A549 (cell line): ENCODE results near the gene ZNF135. TPM values are rescaled to one million over a fixed set of nuclear protein-coding genes. Genes with fewer than 3 reads are reported as not detected.

Experiments used
- ATAC-seq, 2 experiments: fragments of 200-7000 bp in 1 of 2; fragments of >200 bp in 1 of 2; cut with Nextera tagmentation in 1 of 2; cut with Tn5 transposase in 1 of 2; 3 replicates each; pipeline versions ENCODE4 v1.8.0 to v1.9.1; 2018 to 2020; ENCODE audit warnings: mild to moderate bottlenecking in 1 of 2, moderate library complexity in 1 of 2
- CTCF ChIA-PET: fragments of 300-600 bp; sonication (Branson Sonifier 250); formaldehyde crosslinking; extraction: SDS; loops from one replicate; lab custom pipeline; 2021; ENCODE audit warnings: antibody characterized with exemption, inconsistent platforms; lab: Yijun Ruan, JAX
- POLR2A ChIA-PET: fragments of 350-600 bp; formaldehyde crosslinking; extraction: SDS; loops from one replicate; lab custom pipeline; 2021; ENCODE audit warnings: antibody characterized with exemption, inconsistent platforms; lab: Yijun Ruan, JAX
- DNase-seq, 2 experiments: peaks; one replicate each; pipeline versions ENCODE4 v3.0.0 to v3.0.0-alpha.2; 2011 to 2016; ENCODE audit warnings: low read depth in 1 of 2, low spot score in 1 of 2
- FAIRE-seq: peaks from 2 replicates; lab custom pipeline; 2011; peaks lifted over from hg19 to GRCh38; lab: Jason Lieb, UNC
- H3K27ac ChIP-seq, 2 experiments: fragments of >200 bp; sonication (Bioruptor Twin); formaldehyde crosslinking; 3 replicates each; pipeline ENCODE4 v1.5.1; 2016 to 2017
- H3K4me1 ChIP-seq: fragments of >200 bp; sonication (Bioruptor Twin); formaldehyde crosslinking; 3 replicates; pipeline ENCODE4 v1.6.1; 2016
- H3K4me2 ChIP-seq: fragments of >200 bp; sonication (Bioruptor Twin); formaldehyde crosslinking; 3 replicates; pipeline ENCODE4 v1.6.1; 2016
- H3K4me3 ChIP-seq: fragments of >200 bp; sonication (Bioruptor Twin); formaldehyde crosslinking; 3 replicates; pipeline ENCODE4 v1.5.1; 2016
- H3K9me3 ChIP-seq: fragments of >200 bp; sonication (Bioruptor Twin); formaldehyde crosslinking; 3 replicates; pipeline ENCODE4 v1.6.1; 2016
- CBX2 ChIP-seq: fragments of 200-600 bp; sonication (generic); IDR thresholded peaks from 2 replicates; pipeline ENCODE4 v1.6.1; 2016; ENCODE audit warnings: low read depth, mild to moderate bottlenecking, borderline replicate concordance
- CBX8 ChIP-seq: fragments of 200-600 bp; sonication (generic); IDR thresholded peaks from 2 replicates; pipeline ENCODE4 v1.6.1; 2016
- EHF ChIP-seq: fragments of 250-450 bp; sonication (Bioruptor Pico); IDR thresholded peaks from 2 replicates; pipeline ENCODE4 v1.5.0; 2020; ENCODE audit warnings: mild to moderate bottlenecking
- EHMT2 ChIP-seq: fragments of 200-600 bp; sonication (generic); IDR thresholded peaks from 2 replicates; pipeline ENCODE4 v1.6.1; 2016; ENCODE audit warnings: antibody characterized with exemption, low read depth, mild to moderate bottlenecking, moderate library complexity
- EP300 ChIP-seq, 2 experiments: fragments of >200 bp; sonication (Bioruptor Twin); formaldehyde crosslinking; IDR thresholded peaks; 2 replicates in 1 of 2; 3 replicates in 1 of 2; pipeline ENCODE4 v1.6.1; 2016 to 2017
- ESRRA ChIP-seq: fragments of 150-350 bp; IDR thresholded peaks from 2 replicates; pipeline ENCODE4 v1.6.1; 2014; ENCODE audit warnings: mild to moderate bottlenecking, low read length, borderline replicate concordance
- HDAC2 ChIP-seq: fragments of 200-600 bp; sonication (generic); IDR thresholded peaks from 2 replicates; pipeline ENCODE4 v1.6.1; 2016
- JUNB ChIP-seq: fragments of >200 bp; sonication (Bioruptor Twin); formaldehyde crosslinking; IDR thresholded peaks from 2 replicates; pipeline ENCODE4 v1.6.1; 2016
- KDM1A ChIP-seq: fragments of 200-600 bp; sonication (generic); IDR thresholded peaks from 2 replicates; pipeline ENCODE4 v1.6.1; 2016; ENCODE audit warnings: low read depth, mild to moderate bottlenecking
- KDM5A ChIP-seq: fragments of 200-600 bp; sonication (generic); IDR thresholded peaks from 2 replicates; pipeline ENCODE4 v1.6.1; 2016; ENCODE audit warnings: antibody characterized with exemption, mild to moderate bottlenecking
- MAZ ChIP-seq: fragments of 150-350 bp; IDR thresholded peaks from 2 replicates; pipeline ENCODE4 v1.6.1; 2014; ENCODE audit warnings: antibody characterized with exemption, low read depth, low read length, borderline replicate concordance
- NFE2L2 ChIP-seq: fragments of 150-350 bp; conservative IDR thresholded peaks from 2 replicates; pipeline ENCODE4 v1.6.1; 2014; ENCODE audit warnings: low read length
- NR3C1 ChIP-seq: fragments of >200 bp; sonication (Bioruptor Twin); formaldehyde crosslinking; IDR thresholded peaks from 3 replicates; pipeline ENCODE4 v1.6.1; 2017
- PHF8 ChIP-seq: fragments of 200-600 bp; sonication (generic); IDR thresholded peaks from 2 replicates; pipeline ENCODE4 v1.6.1; 2016; ENCODE audit warnings: low read depth, mild to moderate bottlenecking, antibody characterized with exemption, moderate library complexity, borderline replicate concordance
- RARB ChIP-seq: fragments of 250-450 bp; sonication (Bioruptor Pico); IDR thresholded peaks from 2 replicates; pipeline ENCODE4 v1.8.0; 2021; ENCODE audit warnings: mild to moderate bottlenecking, moderate library complexity
- SMC3 ChIP-seq: fragments of >200 bp; sonication (Bioruptor Twin); formaldehyde crosslinking; IDR thresholded peaks from 3 replicates; pipeline ENCODE4 v1.6.1; 2018; ENCODE audit warnings: inconsistent platforms
- ZNF302 ChIP-seq: fragments of 250-450 bp; sonication (Bioruptor Pico); IDR thresholded peaks from 2 replicates; pipeline ENCODE4 v1.9.0; 2021; ENCODE audit warnings: inconsistent platforms, mild to moderate bottlenecking, moderate library complexity
- ZSCAN20 ChIP-seq: fragments of 250-450 bp; sonication (Bioruptor Pico); IDR thresholded peaks from 2 replicates; pipeline ENCODE4 v1.8.0; 2022; ENCODE audit warnings: mild to moderate bottlenecking, moderate library complexity
- WGBS: methylation state at CpG from one replicate; pipeline ENCODE4 v1.1.6; 2017; ENCODE audit errors: missing lambda C conversion rate; 5-methylcytosine and 5-hydroxymethylcytosine counted together
- polyA plus RNA-seq, 4 experiments: library from polyadenylated mRNA; depleted of rRNA in 3 of 4; stranded (reverse); fragments of >200 nt; fragmentation: RNase III in 1 of 4; extraction: RNeasy Plus Mini Kit Qiagen cat#74134 plus additional on column Dnase treatment in 1 of 4; gene quantifications; 2 replicates in 3 of 4; 3 replicates in 1 of 4; pipeline ENCODE4 v1.2.3, GENCODE V29; 2011 to 2017
- TF ChIP-seq, protein P1 (sequence below): fragments of 250-450 bp; sonication (Bioruptor Pico); IDR thresholded peaks from 2 replicates; pipeline ENCODE4 v1.5.0; 2020; ENCODE audit warnings: low read depth, mild to moderate bottlenecking, moderate library complexity
- TF ChIP-seq, protein P2 (sequence below): IDR thresholded peaks from 2 replicates; pipeline ENCODE4 v1.6.1; 2012
- TF ChIP-seq, protein P3 (sequence below): fragments of 450-650 bp; IDR thresholded peaks from 2 replicates; pipeline ENCODE4 v1.6.1; 2014; ENCODE audit warnings: antibody characterized with exemption
- TF ChIP-seq, protein P4 (sequence below): fragments of 200-600 bp; sonication (generic); IDR thresholded peaks from 2 replicates; pipeline ENCODE4 v1.6.1; 2016; ENCODE audit warnings: antibody characterized with exemption, mild to moderate bottlenecking, moderate library complexity
- TF ChIP-seq, protein P5 (sequence below): fragments of >200 bp; sonication (Bioruptor Twin); formaldehyde crosslinking; IDR thresholded peaks from 3 replicates; pipeline ENCODE4 v1.5.1; 2016
- TF ChIP-seq, protein P6 (sequence below): IDR thresholded peaks from 2 replicates; pipeline ENCODE4 v1.6.1; 2012
- TF ChIP-seq, protein P7 (sequence below): IDR thresholded peaks from 2 replicates; pipeline ENCODE4 v1.6.1; 2012; ENCODE audit warnings: low read depth, borderline replicate concordance

The ZNF135 gene
- polyA plus RNA-seq, 2 of the 4 experiments (the other 2 are of a cell fraction): not detected

DNA sequence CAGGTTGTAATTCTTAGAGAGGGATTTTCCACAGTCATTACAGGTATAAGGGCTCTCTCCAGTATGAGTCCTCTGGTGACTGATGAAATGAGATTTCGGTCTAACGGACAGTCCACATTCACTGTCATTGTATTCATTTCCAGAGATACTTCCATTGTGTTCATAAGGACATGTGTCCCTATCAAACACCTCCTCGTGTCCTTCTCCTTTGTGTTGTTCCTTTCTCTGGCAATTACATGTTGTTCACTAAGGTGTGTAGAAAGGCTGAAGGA lies 49.4 kb downstream of the ZNF135 start:
- no peak overlapping the region for H3K4me2 ChIP-seq
- peaks cover 87% of the 10 kb centered on the region for H3K9me3 ChIP-seq
- POLR2A ChIA-PET: no interaction called here
- no peak for DNase-seq
- no peaks in the 10 kb centered on the region for H3K4me1 ChIP-seq
- no peak overlapping the region for H3K4me3 ChIP-seq
- TF ChIP-seq HDAC2 (no peak), SMC3 (no peak), EP300 (IDR thresholded peaks at IDR 0.05) (no peak), EHMT2 (no peak), MAZ (no peak), RARB (no peak), NFE2L2 (no peak)
- TF ChIP-seq, protein P1, sequence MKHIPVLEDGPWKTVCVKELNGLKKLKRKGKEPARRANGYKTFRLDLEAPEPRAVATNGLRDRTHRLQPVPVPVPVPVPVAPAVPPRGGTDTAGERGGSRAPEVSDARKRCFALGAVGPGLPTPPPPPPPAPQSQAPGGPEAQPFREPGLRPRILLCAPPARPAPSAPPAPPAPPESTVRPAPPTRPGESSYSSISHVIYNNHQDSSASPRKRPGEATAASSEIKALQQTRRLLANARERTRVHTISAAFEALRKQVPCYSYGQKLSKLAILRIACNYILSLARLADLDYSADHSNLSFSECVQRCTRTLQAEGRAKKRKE (CRISPR knock-in tag): no peak
- TF ChIP-seq, protein P2, sequence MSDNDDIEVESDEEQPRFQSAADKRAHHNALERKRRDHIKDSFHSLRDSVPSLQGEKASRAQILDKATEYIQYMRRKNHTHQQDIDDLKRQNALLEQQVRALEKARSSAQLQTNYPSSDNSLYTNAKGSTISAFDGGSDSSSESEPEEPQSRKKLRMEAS: no peak
- TF ChIP-seq, protein P3, sequence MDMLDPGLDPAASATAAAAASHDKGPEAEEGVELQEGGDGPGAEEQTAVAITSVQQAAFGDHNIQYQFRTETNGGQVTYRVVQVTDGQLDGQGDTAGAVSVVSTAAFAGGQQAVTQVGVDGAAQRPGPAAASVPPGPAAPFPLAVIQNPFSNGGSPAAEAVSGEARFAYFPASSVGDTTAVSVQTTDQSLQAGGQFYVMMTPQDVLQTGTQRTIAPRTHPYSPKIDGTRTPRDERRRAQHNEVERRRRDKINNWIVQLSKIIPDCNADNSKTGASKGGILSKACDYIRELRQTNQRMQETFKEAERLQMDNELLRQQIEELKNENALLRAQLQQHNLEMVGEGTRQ: no peak
- TF ChIP-seq, all 56 proteins: peak for 0
- 46% methylated on average over 3 of the region's 3 CpGs for WGBS
- H3K27ac ChIP-seq: no peak overlapping the region
- CTCF ChIA-PET: interaction anchor here (1.9 kb wide), 1 partner anchor 8 kb away, joined by 5 read pairs; no protein-coding TSS in a partner anchor
- FAIRE-seq (peak; percentile 39), ATAC-seq (no peak)

DNA sequence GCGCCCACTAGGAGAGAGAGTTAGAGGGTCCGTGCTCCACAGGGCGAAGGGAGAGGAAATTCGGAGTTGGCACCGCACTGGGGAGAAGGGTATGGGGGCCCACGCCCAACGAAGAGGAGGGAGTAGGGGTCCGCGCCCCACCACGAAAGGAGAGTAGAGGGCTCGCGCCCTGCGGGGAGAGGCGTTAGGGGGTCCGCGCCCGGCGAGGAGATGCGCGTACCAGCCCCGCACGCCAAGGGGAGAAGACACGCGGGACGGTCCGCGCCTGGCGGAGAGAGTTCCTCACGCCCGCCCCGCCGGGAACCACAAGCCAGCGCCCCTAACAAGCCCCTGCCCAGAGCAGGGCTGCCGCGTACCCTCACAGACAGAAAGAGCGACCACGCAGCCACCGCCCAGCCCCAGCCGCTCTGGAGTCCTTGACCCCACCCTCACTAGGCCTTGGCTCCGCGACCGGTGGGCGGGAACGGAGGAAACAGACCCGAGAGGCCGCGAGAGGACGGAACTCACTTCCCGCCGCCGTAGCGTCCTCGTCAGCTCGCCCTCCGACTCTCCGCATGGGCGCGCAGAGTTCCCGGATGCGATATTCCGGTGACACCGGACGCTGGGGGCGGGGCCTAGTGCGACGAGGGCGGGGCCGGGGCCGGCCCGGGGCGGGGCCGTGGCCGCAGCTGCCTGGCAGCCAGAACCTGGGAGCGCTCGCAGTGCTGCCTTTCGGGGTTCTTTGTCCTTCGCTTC lies 58.9 kb downstream of the ZNF135 start:
- CTCF ChIA-PET: no interaction called here
- no peak for FAIRE-seq

More for the DNA sequence above, 58.9 kb downstream of the ZNF135 start:
- DNase-seq (no peak), ATAC-seq (no peak)
- POLR2A ChIA-PET: no interaction called here
- Histone ChIP-seq H3K4me1 (no peaks in the 10 kb centered on the region), H3K4me2 (no peak overlapping the region), H3K9me3 (peaks cover 88% of the 10 kb centered on the region), H3K27ac (no peak overlapping the region), H3K4me3 (no peak overlapping the region)
- no peak for TF ChIP-seq ZSCAN20
- no peak for TF ChIP-seq NFE2L2
- TF ChIP-seq, protein P4, sequence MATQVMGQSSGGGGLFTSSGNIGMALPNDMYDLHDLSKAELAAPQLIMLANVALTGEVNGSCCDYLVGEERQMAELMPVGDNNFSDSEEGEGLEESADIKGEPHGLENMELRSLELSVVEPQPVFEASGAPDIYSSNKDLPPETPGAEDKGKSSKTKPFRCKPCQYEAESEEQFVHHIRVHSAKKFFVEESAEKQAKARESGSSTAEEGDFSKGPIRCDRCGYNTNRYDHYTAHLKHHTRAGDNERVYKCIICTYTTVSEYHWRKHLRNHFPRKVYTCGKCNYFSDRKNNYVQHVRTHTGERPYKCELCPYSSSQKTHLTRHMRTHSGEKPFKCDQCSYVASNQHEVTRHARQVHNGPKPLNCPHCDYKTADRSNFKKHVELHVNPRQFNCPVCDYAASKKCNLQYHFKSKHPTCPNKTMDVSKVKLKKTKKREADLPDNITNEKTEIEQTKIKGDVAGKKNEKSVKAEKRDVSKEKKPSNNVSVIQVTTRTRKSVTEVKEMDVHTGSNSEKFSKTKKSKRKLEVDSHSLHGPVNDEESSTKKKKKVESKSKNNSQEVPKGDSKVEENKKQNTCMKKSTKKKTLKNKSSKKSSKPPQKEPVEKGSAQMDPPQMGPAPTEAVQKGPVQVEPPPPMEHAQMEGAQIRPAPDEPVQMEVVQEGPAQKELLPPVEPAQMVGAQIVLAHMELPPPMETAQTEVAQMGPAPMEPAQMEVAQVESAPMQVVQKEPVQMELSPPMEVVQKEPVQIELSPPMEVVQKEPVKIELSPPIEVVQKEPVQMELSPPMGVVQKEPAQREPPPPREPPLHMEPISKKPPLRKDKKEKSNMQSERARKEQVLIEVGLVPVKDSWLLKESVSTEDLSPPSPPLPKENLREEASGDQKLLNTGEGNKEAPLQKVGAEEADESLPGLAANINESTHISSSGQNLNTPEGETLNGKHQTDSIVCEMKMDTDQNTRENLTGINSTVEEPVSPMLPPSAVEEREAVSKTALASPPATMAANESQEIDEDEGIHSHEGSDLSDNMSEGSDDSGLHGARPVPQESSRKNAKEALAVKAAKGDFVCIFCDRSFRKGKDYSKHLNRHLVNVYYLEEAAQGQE: no peak
- no peak for TF ChIP-seq CBX8
- TF ChIP-seq ESRRA: no peak
- no peak for TF ChIP-seq NR3C1
- TF ChIP-seq, protein P5, sequence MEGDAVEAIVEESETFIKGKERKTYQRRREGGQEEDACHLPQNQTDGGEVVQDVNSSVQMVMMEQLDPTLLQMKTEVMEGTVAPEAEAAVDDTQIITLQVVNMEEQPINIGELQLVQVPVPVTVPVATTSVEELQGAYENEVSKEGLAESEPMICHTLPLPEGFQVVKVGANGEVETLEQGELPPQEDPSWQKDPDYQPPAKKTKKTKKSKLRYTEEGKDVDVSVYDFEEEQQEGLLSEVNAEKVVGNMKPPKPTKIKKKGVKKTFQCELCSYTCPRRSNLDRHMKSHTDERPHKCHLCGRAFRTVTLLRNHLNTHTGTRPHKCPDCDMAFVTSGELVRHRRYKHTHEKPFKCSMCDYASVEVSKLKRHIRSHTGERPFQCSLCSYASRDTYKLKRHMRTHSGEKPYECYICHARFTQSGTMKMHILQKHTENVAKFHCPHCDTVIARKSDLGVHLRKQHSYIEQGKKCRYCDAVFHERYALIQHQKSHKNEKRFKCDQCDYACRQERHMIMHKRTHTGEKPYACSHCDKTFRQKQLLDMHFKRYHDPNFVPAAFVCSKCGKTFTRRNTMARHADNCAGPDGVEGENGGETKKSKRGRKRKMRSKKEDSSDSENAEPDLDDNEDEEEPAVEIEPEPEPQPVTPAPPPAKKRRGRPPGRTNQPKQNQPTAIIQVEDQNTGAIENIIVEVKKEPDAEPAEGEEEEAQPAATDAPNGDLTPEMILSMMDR: no peak
- TF ChIP-seq CBX2: no peak
- TF ChIP-seq KDM5A: no peak
- TF ChIP-seq PHF8: no peak
- no peak for TF ChIP-seq RARB
- no peak for TF ChIP-seq KDM1A
- TF ChIP-seq, protein P6, sequence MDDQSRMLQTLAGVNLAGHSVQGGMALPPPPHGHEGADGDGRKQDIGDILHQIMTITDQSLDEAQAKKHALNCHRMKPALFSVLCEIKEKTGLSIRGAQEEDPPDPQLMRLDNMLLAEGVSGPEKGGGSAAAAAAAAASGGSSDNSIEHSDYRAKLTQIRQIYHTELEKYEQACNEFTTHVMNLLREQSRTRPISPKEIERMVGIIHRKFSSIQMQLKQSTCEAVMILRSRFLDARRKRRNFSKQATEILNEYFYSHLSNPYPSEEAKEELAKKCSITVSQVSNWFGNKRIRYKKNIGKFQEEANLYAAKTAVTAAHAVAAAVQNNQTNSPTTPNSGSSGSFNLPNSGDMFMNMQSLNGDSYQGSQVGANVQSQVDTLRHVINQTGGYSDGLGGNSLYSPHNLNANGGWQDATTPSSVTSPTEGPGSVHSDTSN: no peak
- TF ChIP-seq, protein P7, sequence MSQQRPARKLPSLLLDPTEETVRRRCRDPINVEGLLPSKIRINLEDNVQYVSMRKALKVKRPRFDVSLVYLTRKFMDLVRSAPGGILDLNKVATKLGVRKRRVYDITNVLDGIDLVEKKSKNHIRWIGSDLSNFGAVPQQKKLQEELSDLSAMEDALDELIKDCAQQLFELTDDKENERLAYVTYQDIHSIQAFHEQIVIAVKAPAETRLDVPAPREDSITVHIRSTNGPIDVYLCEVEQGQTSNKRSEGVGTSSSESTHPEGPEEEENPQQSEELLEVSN: no peak
- TF ChIP-seq, protein P3: no peak
- TF ChIP-seq JUNB: no peak
- TF ChIP-seq ZNF302 (CRISPR knock-in tag): no peak
- TF ChIP-seq, protein P2: no peak
- no peak for TF ChIP-seq EHF
- 65% methylated on average over 53 of the region's 77 CpGs for WGBS
